ENCODE measurements around the gene LHFPL6. TPM values are rescaled to one million over a fixed set of nuclear protein-coding genes. Genes with fewer than 3 reads are reported as not detected.

LHFPL6 gene
- total RNA-seq, 1 donor from 2014 or later: 31.4 TPM

GRCh38 chr13:39505151-39505550, 97.8 kb downstream of the LHFPL6 start:
- Histone ChIP-seq H3K9me3 (ENCODE audit: insufficient read depth, low read depth, low read length) (no peaks in the 10 kb centered on the region), H3K27me3 (ENCODE audit: insufficient read depth, low read length) (no peaks in the 10 kb centered on the region), H3K4me1 (ENCODE audit: insufficient read depth, low read length) (peaks cover 6% of the 10 kb centered on the region), H3K79me2 (ENCODE audit: insufficient read depth, low read length) (peaks cover 2% of the 10 kb centered on the region), H3K4me3 (ENCODE audit: insufficient read depth, low read depth, low read length) (no peak overlapping the region), H4K20me1 (ENCODE audit: insufficient read depth, low read length) (no peaks in the 10 kb centered on the region), H3K36me3 (ENCODE audit: insufficient read depth, low read length) (no peaks in the 10 kb centered on the region), H3K9ac (ENCODE audit: low read length) (no peak overlapping the region), H3K27ac (ENCODE audit: low read depth, low read length) (no peak overlapping the region), H2AFZ (ENCODE audit: low read depth, low read length) (no peak overlapping the region), H3K4me2 (ENCODE audit: low read length) (no peak overlapping the region)
- FAIRE-seq: no peak
- Mint-ChIP-seq H3K4me3 (ENCODE audit: unreplicated experiment) (no peak overlapping the region), H3K4me1 (ENCODE audit: low read depth, unreplicated experiment) (peaks cover 8% of the 10 kb centered on the region), H3K27ac (ENCODE audit: unreplicated experiment) (no peak overlapping the region), H3K36me3 (ENCODE audit: low read depth, unreplicated experiment) (no peaks in the 10 kb centered on the region), H3K27me3 (ENCODE audit: low read depth, unreplicated experiment) (no peaks in the 10 kb centered on the region), H3K9me3 (ENCODE audit: unreplicated experiment) (no peaks in the 10 kb centered on the region)
- no peak for DNase-seq (ENCODE audit: low read depth)
- TF ChIP-seq EZH2 (IDR thresholded peaks at IDR 0.05; ENCODE audit: insufficient read depth, low read length) (no peak), CTCF (IDR thresholded peaks at IDR 0.05; ENCODE audit: insufficient read depth, low read depth, low read length) (no peak)

GRCh38 chr13:39503048-39503447, 99.9 kb downstream of the LHFPL6 start:
- Mint-ChIP-seq H3K27me3 (ENCODE audit: low read depth, unreplicated experiment) (no peaks in the 10 kb centered on the region), H3K9me3 (ENCODE audit: unreplicated experiment) (no peaks in the 10 kb centered on the region), H3K27ac (ENCODE audit: unreplicated experiment) (no peak overlapping the region), H3K4me3 (ENCODE audit: unreplicated experiment) (no peak overlapping the region), H3K36me3 (ENCODE audit: low read depth, unreplicated experiment) (no peaks in the 10 kb centered on the region), H3K4me1 (ENCODE audit: low read depth, unreplicated experiment) (peaks cover 8% of the 10 kb centered on the region)
- no peak for DNase-seq (ENCODE audit: low read depth)
- Histone ChIP-seq H3K27ac (ENCODE audit: low read depth, low read length) (no peak overlapping the region), H3K4me2 (ENCODE audit: low read length) (no peak overlapping the region), H3K79me2 (ENCODE audit: insufficient read depth, low read length) (peaks cover 5% of the 10 kb centered on the region), H2AFZ (ENCODE audit: low read depth, low read length) (no peak overlapping the region), H3K4me3 (ENCODE audit: insufficient read depth, low read depth, low read length) (no peak overlapping the region), H4K20me1 (ENCODE audit: insufficient read depth, low read length) (peaks cover 6% of the 10 kb centered on the region), H3K9ac (ENCODE audit: low read length) (no peak overlapping the region), H3K36me3 (ENCODE audit: insufficient read depth, low read length) (no peaks in the 10 kb centered on the region), H3K9me3 (ENCODE audit: insufficient read depth, low read depth, low read length) (no peaks in the 10 kb centered on the region), H3K4me1 (ENCODE audit: insufficient read depth, low read length) (peaks cover 6% of the 10 kb centered on the region), H3K27me3 (ENCODE audit: insufficient read depth, low read length) (no peaks in the 10 kb centered on the region)
- TF ChIP-seq EZH2 (IDR thresholded peaks at IDR 0.05; ENCODE audit: insufficient read depth, low read length): no peak
- TF ChIP-seq CTCF (IDR thresholded peaks at IDR 0.05; ENCODE audit: insufficient read depth, low read depth, low read length): no peak
- no peak for FAIRE-seq

GRCh38 chr13:39501702-39502324, 101.2 kb downstream of the LHFPL6 start:
- Histone ChIP-seq H3K4me3 (ENCODE audit: insufficient read depth, low read depth, low read length) (no peak overlapping the region), H3K4me1 (ENCODE audit: insufficient read depth, low read length) (peaks cover under 1% of the 10 kb centered on the region), H2AFZ (ENCODE audit: low read depth, low read length) (no peak overlapping the region), H3K9me3 (ENCODE audit: insufficient read depth, low read depth, low read length) (no peaks in the 10 kb centered on the region), H3K27ac (ENCODE audit: low read depth, low read length) (no peak overlapping the region), H3K4me2 (ENCODE audit: low read length) (no peak overlapping the region), H3K79me2 (ENCODE audit: insufficient read depth, low read length) (peaks cover 5% of the 10 kb centered on the region), H3K27me3 (ENCODE audit: insufficient read depth, low read length) (no peaks in the 10 kb centered on the region), H3K36me3 (ENCODE audit: insufficient read depth, low read length) (no peaks in the 10 kb centered on the region), H3K9ac (ENCODE audit: low read length) (no peak overlapping the region), H4K20me1 (ENCODE audit: insufficient read depth, low read length) (peaks cover 6% of the 10 kb centered on the region)
- H3K4me3 Mint-ChIP-seq (ENCODE audit: unreplicated experiment): no peak overlapping the region
- FAIRE-seq: no peak
- no peak overlapping the region for H3K27ac Mint-ChIP-seq (ENCODE audit: unreplicated experiment)
- DNase-seq (ENCODE audit: low read depth): peak; percentile 16
- no peaks in the 10 kb centered on the region for H3K27me3 Mint-ChIP-seq (ENCODE audit: low read depth, unreplicated experiment)
- peaks cover 6% of the 10 kb centered on the region for H3K4me1 Mint-ChIP-seq (ENCODE audit: low read depth, unreplicated experiment)
- no peak for TF ChIP-seq CTCF (IDR thresholded peaks at IDR 0.05; ENCODE audit: insufficient read depth, low read depth, low read length)
- TF ChIP-seq EZH2 (IDR thresholded peaks at IDR 0.05; ENCODE audit: insufficient read depth, low read length): no peak
- H3K9me3 Mint-ChIP-seq (ENCODE audit: unreplicated experiment): no peaks in the 10 kb centered on the region
- no peaks in the 10 kb centered on the region for H3K36me3 Mint-ChIP-seq (ENCODE audit: low read depth, unreplicated experiment)

Data from astrocyte (in vitro differentiated cells and primary cell).